ENCODE results near the gene NXPH2.

GRCh38 chr2:138716183-138716582, 64.0 kb downstream of the NXPH2 start:
- peak; percentile 42; the same call in 1 of the 2 replicates for TF ChIP-seq CTCF (IDR thresholded peaks at IDR 0.05; ENCODE audit: low read length)
- no peak for TF ChIP-seq EZH2 (IDR thresholded peaks at IDR 0.05; ENCODE audit: borderline replicate concordance, low read length)
